Inflammatory macrophage (primary cell): Measurements from ENCODE around the gene RNASE9.
"Not testable (repeated sequence)": the region's sequence is repeated elsewhere in the genome, so short reads cannot be mapped to it uniquely, and the experiment has no call there.

Source experiments
- DNase-seq, 2 donors: peaks; one replicate each; pipeline ENCODE4 v3.0.0-alpha.2; 2020 to 2022

RNASE9 gene

GRCh38 chr14:20572382-20572990, 11.6 kb upstream of the RNASE9 start:
- DNase-seq, result not testable (repeated sequence)

GRCh38 chr14:20570720-20571119, 9.9 kb upstream of the RNASE9 start:
- DNase-seq, result peak; percentile 59

- DNase-seq, result not testable (repeated sequence)
Observed at GRCh38 chr14:20569865-20570264, 9.0 kb upstream of the RNASE9 start.

- no peak for DNase-seq
Observed at GRCh38 chr14:20569066-20569465, 8.2 kb upstream of the RNASE9 start.

GRCh38 chr14:20568393-20568792, 7.5 kb upstream of the RNASE9 start:
- DNase-seq, result no peak

GRCh38 chr14:20567199-20567598, 6.4 kb upstream of the RNASE9 start:
- DNase-seq, result not testable (repeated sequence)

GRCh38 chr14:20564501-20564997, 3.7 kb upstream of the RNASE9 start:
- DNase-seq, result no peak

GRCh38 chr14:20563971-20564370, 3.1 kb upstream of the RNASE9 start:
- no peak for DNase-seq

- DNase-seq, result no peak
Observed at GRCh38 chr14:20559461-20559904, 1.4 kb downstream of the RNASE9 start.

- DNase-seq, result no peak
Observed at GRCh38 chr14:20557212-20557542, 3.7 kb downstream of the RNASE9 start.

GRCh38 chr14:20556500-20557211, 4.2 kb downstream of the RNASE9 start:
- peak; percentile 61 to 91 for DNase-seq

GRCh38 chr14:20555845-20556244, 5.0 kb downstream of the RNASE9 start:
- DNase-seq, result peak; percentile 35 to 60

GRCh38 chr14:20553024-20553423, 7.8 kb downstream of the RNASE9 start:
- DNase-seq, result no peak

- DNase-seq, result no peak
Observed at GRCh38 chr14:20551606-20552005, 9.2 kb downstream of the RNASE9 start.

- DNase-seq, result peak; percentile 62 to 66
Observed at GRCh38 chr14:20550926-20551325, 9.9 kb downstream of the RNASE9 start.

GRCh38 chr14:20548414-20549158, 12.3 kb downstream of the RNASE9 start:
- DNase-seq, result no peak

- DNase-seq, result no peak
Observed at GRCh38 chr14:20546877-20547276, 14.0 kb downstream of the RNASE9 start.

- DNase-seq, result no peak
Observed at GRCh38 chr14:20539906-20540305, 20.9 kb downstream of the RNASE9 start.

GRCh38 chr14:20530771-20531571, 29.9 kb downstream of the RNASE9 start:
- DNase-seq, result peak; percentile 79 to 83

- DNase-seq, result no peak
Observed at GRCh38 chr14:20529806-20530205, 31.0 kb downstream of the RNASE9 start.

- DNase-seq, result no peak
Observed at GRCh38 chr14:20524027-20524426, 36.8 kb downstream of the RNASE9 start.

GRCh38 chr14:20522332-20522731, 38.5 kb downstream of the RNASE9 start:
- DNase-seq, result peak; percentile 14 to 24

- DNase-seq, result no peak
Observed at GRCh38 chr14:20516921-20517320, 43.9 kb downstream of the RNASE9 start.
